ENCODE data around the gene NRG3. TPM values are rescaled to one million over a fixed set of nuclear protein-coding genes. Genes with fewer than 3 reads are reported as not detected.

NRG3 gene
- total RNA-seq, 1 donor from 2014 or later: 32.2 TPM

GRCh38 chr10:82552267-82552666, 677.3 kb downstream of the NRG3 start:
- Mint-ChIP-seq H3K4me3 (ENCODE audit: low read depth) (no peak overlapping the region), H3K4me1 (ENCODE audit: low read depth) (no peaks in the 10 kb centered on the region), H3K36me3 (ENCODE audit: insufficient read depth) (no peaks in the 10 kb centered on the region), H3K27ac (no peak overlapping the region), H3K9me3 (ENCODE audit: low read depth) (no peaks in the 10 kb centered on the region), H3K27me3 (no peaks in the 10 kb centered on the region)
- no peak for TF ChIP-seq CTCF (IDR thresholded peaks at IDR 0.05; ENCODE audit: unreplicated experiment)
- DNase-seq (ENCODE audit: low spot score, unreplicated experiment): no peak

- Mint-ChIP-seq H3K4me3 (ENCODE audit: low read depth) (no peak overlapping the region), H3K4me1 (ENCODE audit: low read depth) (no peaks in the 10 kb centered on the region), H3K36me3 (ENCODE audit: insufficient read depth) (no peaks in the 10 kb centered on the region), H3K27me3 (no peaks in the 10 kb centered on the region), H3K9me3 (ENCODE audit: low read depth) (no peaks in the 10 kb centered on the region), H3K27ac (no peak overlapping the region)
- DNase-seq (ENCODE audit: low spot score, unreplicated experiment): no peak
- no peak for TF ChIP-seq CTCF (IDR thresholded peaks at IDR 0.05; ENCODE audit: unreplicated experiment)
Measured at GRCh38 chr10:82554381-82554780, 679.4 kb downstream of the NRG3 start.

- Mint-ChIP-seq H3K4me3 (ENCODE audit: low read depth) (no peak overlapping the region), H3K36me3 (ENCODE audit: insufficient read depth) (no peaks in the 10 kb centered on the region), H3K9me3 (ENCODE audit: low read depth) (no peaks in the 10 kb centered on the region), H3K27ac (no peak overlapping the region), H3K27me3 (no peaks in the 10 kb centered on the region), H3K4me1 (ENCODE audit: low read depth) (no peaks in the 10 kb centered on the region)
- no peak for DNase-seq (ENCODE audit: low spot score, unreplicated experiment)
- no peak for TF ChIP-seq CTCF (IDR thresholded peaks at IDR 0.05; ENCODE audit: unreplicated experiment)
Measured at GRCh38 chr10:82558014-82558607, 683.1 kb downstream of the NRG3 start.

- peaks cover 2% of the 10 kb centered on the region for H3K4me1 Mint-ChIP-seq (ENCODE audit: low read depth)
- no peak overlapping the region for H3K27ac Mint-ChIP-seq
- no peak for TF ChIP-seq CTCF (IDR thresholded peaks at IDR 0.05; ENCODE audit: unreplicated experiment)
- peaks cover 1% of the 10 kb centered on the region for H3K36me3 Mint-ChIP-seq (ENCODE audit: insufficient read depth)
- H3K9me3 Mint-ChIP-seq (ENCODE audit: low read depth): no peaks in the 10 kb centered on the region
- no peak overlapping the region for H3K4me3 Mint-ChIP-seq (ENCODE audit: low read depth)
- no peak for DNase-seq (ENCODE audit: low spot score, unreplicated experiment)
- H3K27me3 Mint-ChIP-seq: no peaks in the 10 kb centered on the region
Measured at GRCh38 chr10:82564353-82565196, 689.6 kb downstream of the NRG3 start.

GRCh38 chr10:82565197-82565575, 690.2 kb downstream of the NRG3 start:
- no peak overlapping the region for H3K27ac Mint-ChIP-seq
- TF ChIP-seq CTCF (IDR thresholded peaks at IDR 0.05; ENCODE audit: unreplicated experiment): no peak

More at GRCh38 chr10:82565197-82565575, 690.2 kb downstream of the NRG3 start:
- Mint-ChIP-seq H3K27me3 (no peaks in the 10 kb centered on the region), H3K4me3 (ENCODE audit: low read depth) (no peak overlapping the region), H3K4me1 (ENCODE audit: low read depth) (peaks cover 2% of the 10 kb centered on the region), H3K9me3 (ENCODE audit: low read depth) (no peaks in the 10 kb centered on the region), H3K36me3 (ENCODE audit: insufficient read depth) (peaks cover 1% of the 10 kb centered on the region)
- DNase-seq (ENCODE audit: low spot score, unreplicated experiment): no peak
